Prostate gland (tissue), 2 donors: ENCODE data around the gene GOLGA6A. TPM values are rescaled to one million over a fixed set of nuclear protein-coding genes. Genes with fewer than 3 reads are reported as not detected.
"Not testable (repeated sequence)": the region's sequence is repeated elsewhere in the genome, so short reads cannot be mapped to it uniquely, and the experiment has no call there.

Experiments
- DNase-seq: peaks from one replicate; pipeline ENCODE4 v3.0.0-alpha.2; 2019; ENCODE audit warnings: low spot score
- H3K27ac ChIP-seq, 2 donors: fragments of 200-600 bp; sonication (generic); 2 replicates each; pipeline ENCODE4 v1.5.1; 2017 to 2019
- H3K27me3 ChIP-seq: fragments of 200-600 bp; sonication (generic); replicated peaks from 2 replicates; pipeline ENCODE4 v1.5.1; 2019; ENCODE audit not compliant: insufficient read depth
- H3K36me3 ChIP-seq, 2 donors: fragments of 200-600 bp; sonication (generic); 1 replicate in 1 of 2; 2 replicates in 1 of 2; pipeline versions ENCODE4 v1.5.1 to v1.8.1; 2017 to 2019
- H3K4me1 ChIP-seq: fragments of 200-600 bp; sonication (generic); replicated peaks from 2 replicates; pipeline ENCODE4 v1.5.1; 2019
- H3K4me3 ChIP-seq, 2 donors: fragments of 200-600 bp; sonication (generic); 2 replicates each; pipeline ENCODE4 v1.5.1; 2017 to 2019
- H3K9me3 ChIP-seq: fragments of 200-600 bp; sonication (generic); 2 replicates; pipeline ENCODE4 v1.5.1; 2017
- CTCF ChIP-seq, 4 experiments: fragments of 200-600 bp in 2 of 4; fragments of 450-650 bp in 2 of 4; sonication (generic) in 2 of 4; IDR thresholded peaks; 1 replicate in 3 of 4; 2 replicates in 1 of 4; pipeline ENCODE4 v1.5.1; 2016 to 2019; ENCODE audit warnings: antibody characterized with exemption in 4 of 4, mild to moderate bottlenecking in 2 of 4, moderate library complexity in 2 of 4
- POLR2A ChIP-seq: fragments of 450-650 bp; IDR thresholded peaks from one replicate; pipeline ENCODE4 v1.6.1; 2016; ENCODE audit warnings: antibody characterized with exemption, mild to moderate bottlenecking
- POLR2AphosphoS5 ChIP-seq: sonication (generic); formaldehyde crosslinking; IDR thresholded peaks from one replicate; pipeline ENCODE4 v1.6.1; 2017; ENCODE audit warnings: antibody characterized with exemption
- WGBS: methylation state at CpG from one replicate; pipeline ENCODE4 v1.1.5; 2018; 5-methylcytosine and 5-hydroxymethylcytosine counted together
- intact Hi-C: fragments of 100-400 bp; cut with DNase I; formaldehyde crosslinking; loops from one replicate; pipeline ENCODE4 v1.14.2; 2022
- total RNA-seq, 2 donors: library from RNA; depleted of rRNA; stranded (reverse); fragments of >200 nt; gene quantifications; one replicate each; pipeline ENCODE4 v1.1.0, GENCODE V29; 2016

Gene GOLGA6A
- total RNA-seq = 1 to 10 TPM in 1 of 2 donors, not detected in 1; 4.4 TPM

- H3K4me1 ChIP-seq, intact Hi-C loops, H3K9me3 ChIP-seq, H3K27ac ChIP-seq, H3K4me3 ChIP-seq, H3K36me3 ChIP-seq, H3K27me3 ChIP-seq, DNase-seq: not testable (repeated sequence)
- no CpG with 5 or more reads among the region's 7 CpGs for WGBS
Observed at GRCh38 chr15:74082450-74082849, at the start of gene GOLGA6A. GOLGA6A (minus strand) TSS chr15:74082550; CDS start chr15:74082509, 41 bp downstream.

- H3K4me1 ChIP-seq = peaks cover 10% of the 10 kb centered on the region
- no peak overlapping the region for H3K4me3 ChIP-seq
- H3K27me3 ChIP-seq = peaks cover 76% of the 10 kb centered on the region
- H3K36me3 ChIP-seq = no peaks in the 10 kb centered on the region
- TF ChIP-seq POLR2A = no peak
- TF ChIP-seq POLR2AphosphoS5 = no peak
- no peak for TF ChIP-seq CTCF (IDR thresholded peaks at IDR 0.05)
- intact Hi-C loops = no loop called here
- 18% methylated on average over 18 of the region's 20 CpGs for WGBS
- no peak for DNase-seq
- H3K27ac ChIP-seq = no peak overlapping the region
- no peaks in the 10 kb centered on the region for H3K9me3 ChIP-seq
Observed at GRCh38 chr15:74131628-74132413, 49.5 kb upstream of the GOLGA6A start.

GRCh38 chr15:74130849-74131627 is 48.7 kb upstream of the GOLGA6A start:
- H3K4me3 ChIP-seq = no peak overlapping the region
- no peaks in the 10 kb centered on the region for H3K36me3 ChIP-seq
- H3K9me3 ChIP-seq = no peaks in the 10 kb centered on the region
- no peak for DNase-seq
- peaks cover 7% of the 10 kb centered on the region for H3K4me1 ChIP-seq
- TF ChIP-seq POLR2AphosphoS5 (no peak), POLR2A (no peak), CTCF (IDR thresholded peaks at IDR 0.05) (no peak)
- intact Hi-C loops = no loop called here
- WGBS = 12% methylated on average over 28 of the region's 28 CpGs
- H3K27ac ChIP-seq = no peak overlapping the region
- H3K27me3 ChIP-seq = peaks cover 72% of the 10 kb centered on the region

- TF ChIP-seq POLR2A (no peak), CTCF (IDR thresholded peaks at IDR 0.05) (no peak), POLR2AphosphoS5 (no peak)
- Histone ChIP-seq H3K4me3 (no peak within 1 kb of the TSS), H3K27ac (no peak within 1 kb of the TSS), H3K27me3 (peaks cover 68% of the 10 kb centered on the region), H3K4me1 (peaks cover 7% of the 10 kb centered on the region), H3K36me3 (no peaks in the 10 kb centered on the region), H3K9me3 (no peaks in the 10 kb centered on the region)
- intact Hi-C loops = no loop called here
- no peak for DNase-seq
- 3% methylated on average over 53 of the region's 53 CpGs for WGBS
Observed at GRCh38 chr15:74130155-74130848, 48.0 kb upstream of the GOLGA6A start, which contains the start of gene ISLR2. ISLR2 (plus strand) TSS chr15:74130586; CDS start chr15:74132755, 2,169 bp downstream.

- 4% methylated on average over 34 of the region's 40 CpGs for WGBS
- H3K36me3 ChIP-seq = no peaks in the 10 kb centered on the region
- no peak overlapping the region for H3K27ac ChIP-seq
- DNase-seq = no peak
- H3K9me3 ChIP-seq = no peaks in the 10 kb centered on the region
- no peak for TF ChIP-seq CTCF (IDR thresholded peaks at IDR 0.05)
- TF ChIP-seq POLR2A = no peak
- TF ChIP-seq POLR2AphosphoS5 = no peak
- H3K4me3 ChIP-seq = no peak overlapping the region
- H3K27me3 ChIP-seq = peaks cover 61% of the 10 kb centered on the region
- intact Hi-C loops = loop anchor here (5.0 to 10.0 kb wide), 2 partner anchors 155 to 178 kb away; no protein-coding TSS in a partner anchor
- H3K4me1 ChIP-seq = peaks cover 7% of the 10 kb centered on the region
Observed at GRCh38 chr15:74129586-74130154, 47.3 kb upstream of the GOLGA6A start.
